ENCODE measurements around the gene RAET1G.

DNA sequence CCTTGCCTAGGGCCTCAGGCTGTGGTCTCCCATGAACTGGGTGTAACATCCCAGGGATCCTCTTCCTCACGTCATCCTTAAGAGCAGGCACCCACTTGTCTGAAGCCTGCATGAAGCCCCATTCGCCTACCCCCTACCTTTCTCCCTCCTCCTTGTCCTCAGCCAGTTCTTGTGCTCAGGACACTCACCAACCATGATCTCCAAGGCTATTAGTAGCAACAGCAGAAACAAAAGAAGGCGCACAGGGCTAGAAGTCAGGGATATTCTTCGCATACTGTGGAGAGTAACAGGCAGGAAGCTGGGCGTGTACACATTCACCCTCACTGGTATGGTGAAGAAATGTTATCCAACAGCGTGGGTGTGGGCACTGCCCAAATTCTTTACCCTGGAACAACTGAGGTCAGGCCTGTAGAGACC is 32.3 kb downstream of the RAET1G start:
- TF ChIP-seq, protein P1, sequence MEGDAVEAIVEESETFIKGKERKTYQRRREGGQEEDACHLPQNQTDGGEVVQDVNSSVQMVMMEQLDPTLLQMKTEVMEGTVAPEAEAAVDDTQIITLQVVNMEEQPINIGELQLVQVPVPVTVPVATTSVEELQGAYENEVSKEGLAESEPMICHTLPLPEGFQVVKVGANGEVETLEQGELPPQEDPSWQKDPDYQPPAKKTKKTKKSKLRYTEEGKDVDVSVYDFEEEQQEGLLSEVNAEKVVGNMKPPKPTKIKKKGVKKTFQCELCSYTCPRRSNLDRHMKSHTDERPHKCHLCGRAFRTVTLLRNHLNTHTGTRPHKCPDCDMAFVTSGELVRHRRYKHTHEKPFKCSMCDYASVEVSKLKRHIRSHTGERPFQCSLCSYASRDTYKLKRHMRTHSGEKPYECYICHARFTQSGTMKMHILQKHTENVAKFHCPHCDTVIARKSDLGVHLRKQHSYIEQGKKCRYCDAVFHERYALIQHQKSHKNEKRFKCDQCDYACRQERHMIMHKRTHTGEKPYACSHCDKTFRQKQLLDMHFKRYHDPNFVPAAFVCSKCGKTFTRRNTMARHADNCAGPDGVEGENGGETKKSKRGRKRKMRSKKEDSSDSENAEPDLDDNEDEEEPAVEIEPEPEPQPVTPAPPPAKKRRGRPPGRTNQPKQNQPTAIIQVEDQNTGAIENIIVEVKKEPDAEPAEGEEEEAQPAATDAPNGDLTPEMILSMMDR (IDR thresholded peaks at IDR 0.05) = no peak
- no peak for TF ChIP-seq POLR2A (IDR thresholded peaks at IDR 0.05)
